Thyroid gland (tissue), 4 donors: ENCODE measurements around the gene OSBPL6. TPM values are rescaled to one million over a fixed set of nuclear protein-coding genes. Genes with fewer than 3 reads are reported as not detected.

ENCODE experiments used
- DNase-seq, 2 donors: peaks; one replicate each; pipeline ENCODE4 v3.0.0-alpha.2; 2019
- H3K27ac ChIP-seq, 3 donors: fragments of 200-600 bp; sonication (generic); 1 replicate in 2 of 3; 2 replicates in 1 of 3; pipeline ENCODE4 v1.5.1; 2016 to 2019; ENCODE audit warnings: mild to moderate bottlenecking in 1 of 3, moderate library complexity in 1 of 3
- H3K27me3 ChIP-seq: fragments of 200-600 bp; sonication (generic); one replicate; pipeline ENCODE4 v1.5.1; 2019
- H3K36me3 ChIP-seq, 2 donors: fragments of 200-600 bp; sonication (generic); one replicate each; pipeline ENCODE4 v1.5.1; 2016 to 2019
- H3K4me1 ChIP-seq, 2 donors: fragments of 200-600 bp; sonication (generic); one replicate each; pipeline ENCODE4 v1.5.1; 2017 to 2019
- H3K4me3 ChIP-seq, 3 donors: fragments of 200-600 bp; sonication (generic); replicated peaks in 1 of 3; 1 replicate in 2 of 3; 2 replicates in 1 of 3; pipeline ENCODE4 v1.5.1; 2016; ENCODE audit warnings: mild to moderate bottlenecking in 1 of 3
- H3K9me3 ChIP-seq: fragments of 200-600 bp; sonication (generic); one replicate; pipeline ENCODE4 v1.5.1; 2017
- POLR2A ChIP-seq, 2 donors: fragments of 450-650 bp; IDR thresholded peaks; one replicate each; pipeline ENCODE4 v1.6.1; 2017; ENCODE audit warnings: antibody characterized with exemption in 2 of 2, mild to moderate bottlenecking in 2 of 2, moderate library complexity in 1 of 2
- WGBS, 2 donors: methylation state at CpG; one replicate each; pipeline ENCODE4 v1.1.5; 2017; 5-methylcytosine and 5-hydroxymethylcytosine counted together
- intact Hi-C: fragments of 100-400 bp; cut with DNase I; formaldehyde crosslinking; loops from one replicate; pipeline ENCODE4 v1.15.1; 2023
- total RNA-seq, 4 donors: library from RNA; depleted of rRNA; stranded (reverse); fragments of >200 nt; gene quantifications; one replicate each; pipeline ENCODE4 v1.2.3, GENCODE V29; 2016
- TF ChIP-seq, protein P1 (sequence below), 6 experiments: fragments of 200-600 bp in 3 of 6; fragments of 450-650 bp in 3 of 6; sonication (generic) in 3 of 6; IDR thresholded peaks; one replicate each; pipeline ENCODE4 v1.5.1; 2016 to 2019; ENCODE audit warnings: antibody characterized with exemption in 6 of 6, mild to moderate bottlenecking in 2 of 6, inconsistent platforms in 1 of 6, moderate library complexity in 1 of 6

The OSBPL6 gene
- total RNA-seq, 4 donors from 2014 or later, result 2.1 to 5.3 (median 3.2) TPM

DNA sequence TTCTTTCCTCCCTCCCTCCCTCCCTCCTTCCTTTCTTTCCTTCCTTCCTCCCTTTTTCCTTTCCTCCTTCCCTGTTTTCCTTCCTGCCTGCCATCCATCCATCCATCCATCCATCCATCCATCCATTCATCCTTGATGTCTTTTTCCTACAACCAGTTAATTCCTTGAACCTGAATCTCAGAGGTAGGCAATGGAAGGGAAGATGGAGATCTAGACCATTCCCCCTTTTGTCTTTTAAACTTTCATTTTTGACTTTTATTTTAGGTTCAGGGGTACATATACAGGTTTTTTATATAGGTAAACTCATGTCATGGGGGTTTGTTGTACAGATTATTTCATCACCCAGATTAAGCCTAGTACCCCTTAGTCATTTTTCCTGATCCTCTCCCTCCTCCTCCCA is 97.4 kb downstream of the OSBPL6 start:
- no peaks in the 10 kb centered on the region for H3K9me3 ChIP-seq
- H3K27me3 ChIP-seq, result no peaks in the 10 kb centered on the region
- intact Hi-C loops, result no loop called here
- no peak overlapping the region for H3K4me3 ChIP-seq
- DNase-seq, result no peak
- no peak overlapping the region for H3K27ac ChIP-seq
- TF ChIP-seq, protein P1, sequence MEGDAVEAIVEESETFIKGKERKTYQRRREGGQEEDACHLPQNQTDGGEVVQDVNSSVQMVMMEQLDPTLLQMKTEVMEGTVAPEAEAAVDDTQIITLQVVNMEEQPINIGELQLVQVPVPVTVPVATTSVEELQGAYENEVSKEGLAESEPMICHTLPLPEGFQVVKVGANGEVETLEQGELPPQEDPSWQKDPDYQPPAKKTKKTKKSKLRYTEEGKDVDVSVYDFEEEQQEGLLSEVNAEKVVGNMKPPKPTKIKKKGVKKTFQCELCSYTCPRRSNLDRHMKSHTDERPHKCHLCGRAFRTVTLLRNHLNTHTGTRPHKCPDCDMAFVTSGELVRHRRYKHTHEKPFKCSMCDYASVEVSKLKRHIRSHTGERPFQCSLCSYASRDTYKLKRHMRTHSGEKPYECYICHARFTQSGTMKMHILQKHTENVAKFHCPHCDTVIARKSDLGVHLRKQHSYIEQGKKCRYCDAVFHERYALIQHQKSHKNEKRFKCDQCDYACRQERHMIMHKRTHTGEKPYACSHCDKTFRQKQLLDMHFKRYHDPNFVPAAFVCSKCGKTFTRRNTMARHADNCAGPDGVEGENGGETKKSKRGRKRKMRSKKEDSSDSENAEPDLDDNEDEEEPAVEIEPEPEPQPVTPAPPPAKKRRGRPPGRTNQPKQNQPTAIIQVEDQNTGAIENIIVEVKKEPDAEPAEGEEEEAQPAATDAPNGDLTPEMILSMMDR (IDR thresholded peaks at IDR 0.05), result no peak
- TF ChIP-seq POLR2A (IDR thresholded peaks at IDR 0.05), result no peak
- H3K36me3 ChIP-seq, result no peaks in the 10 kb centered on the region
- no peaks in the 10 kb centered on the region for H3K4me1 ChIP-seq

DNA sequence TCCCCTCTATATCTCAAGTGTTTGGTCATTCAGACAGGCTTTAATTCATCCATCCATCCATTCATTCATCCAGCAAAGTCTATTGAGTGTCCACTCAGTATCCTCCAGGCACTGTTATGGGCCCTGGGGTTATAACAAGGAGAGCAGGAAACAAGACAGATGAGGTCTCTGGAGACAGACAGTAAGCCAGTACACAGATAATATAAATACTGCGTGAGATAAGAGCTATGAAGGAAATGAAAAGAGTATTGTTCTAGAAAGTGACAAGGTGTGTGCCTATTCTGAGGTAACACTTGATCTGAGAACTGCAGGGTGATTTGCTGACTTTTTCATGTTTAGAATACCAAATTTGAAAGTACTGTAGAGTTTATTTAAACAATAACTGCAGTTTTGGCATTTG is 98.3 kb downstream of the OSBPL6 start:
- Histone ChIP-seq H3K27me3 (no peaks in the 10 kb centered on the region), H3K4me3 (no peak overlapping the region), H3K4me1 (no peaks in the 10 kb centered on the region), H3K27ac (no peak overlapping the region), H3K9me3 (no peaks in the 10 kb centered on the region), H3K36me3 (no peaks in the 10 kb centered on the region)
- TF ChIP-seq POLR2A (IDR thresholded peaks at IDR 0.05), result no peak
- TF ChIP-seq, protein P1 (IDR thresholded peaks at IDR 0.05), result no peak
- WGBS, 2 donors, result 84 to 86% methylated on average over 1 of the region's 1 CpG
- DNase-seq, result no peak
- intact Hi-C loops, result no loop called here

DNA sequence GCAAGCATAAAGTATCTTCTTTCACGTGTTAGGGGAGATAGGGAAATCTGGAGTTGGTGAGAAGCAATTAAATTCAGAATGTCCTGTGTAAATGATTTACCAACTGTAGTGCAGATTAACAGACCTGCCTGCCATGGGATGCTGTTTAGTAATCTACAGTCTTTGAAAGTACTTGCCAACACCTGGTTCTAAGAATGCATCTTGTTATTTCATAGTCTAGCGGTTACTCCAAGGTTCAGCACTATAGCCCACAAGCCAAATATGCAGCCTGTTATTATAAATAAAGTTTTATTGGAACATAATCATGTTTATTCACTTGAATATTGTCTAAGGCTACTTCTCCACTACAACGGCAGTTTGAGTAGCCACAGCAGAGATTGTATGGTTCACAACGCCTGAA is 100.8 kb downstream of the OSBPL6 start:
- Histone ChIP-seq H3K4me3 (no peak overlapping the region), H3K27me3 (no peaks in the 10 kb centered on the region), H3K27ac (no peak overlapping the region), H3K36me3 (no peaks in the 10 kb centered on the region), H3K4me1 (no peaks in the 10 kb centered on the region), H3K9me3 (no peaks in the 10 kb centered on the region)
- intact Hi-C loops, result no loop called here
- DNase-seq, result no peak
- WGBS, 2 donors, result 93% methylated on average over 4 of the region's 4 CpGs
- TF ChIP-seq, protein P1 (IDR thresholded peaks at IDR 0.05), result no peak
- no peak for TF ChIP-seq POLR2A (IDR thresholded peaks at IDR 0.05)

DNA sequence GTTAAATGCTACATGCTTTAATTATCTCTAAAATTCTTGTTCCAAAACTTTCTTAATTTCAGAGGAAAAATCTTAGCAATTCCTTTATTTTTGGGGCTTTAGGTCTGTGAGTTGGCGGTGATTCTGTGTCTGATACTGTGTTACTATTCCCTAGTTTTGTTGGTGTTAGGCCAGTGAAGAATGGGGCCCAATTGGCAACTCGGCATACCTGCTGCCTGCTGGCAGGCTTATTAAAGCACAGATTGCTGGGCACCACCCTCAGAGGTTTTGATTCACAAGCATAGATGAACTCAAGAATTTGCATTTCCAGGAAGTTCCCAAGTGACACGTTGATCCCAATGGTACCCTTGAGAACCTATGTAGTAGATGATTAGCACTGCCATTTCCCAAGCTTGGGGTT is 101.6 kb downstream of the OSBPL6 start:
- H3K9me3 ChIP-seq, result no peaks in the 10 kb centered on the region
- H3K36me3 ChIP-seq, result no peaks in the 10 kb centered on the region
- TF ChIP-seq, protein P1 (IDR thresholded peaks at IDR 0.05), result no peak
- TF ChIP-seq POLR2A (IDR thresholded peaks at IDR 0.05), result no peak
- no peaks in the 10 kb centered on the region for H3K4me1 ChIP-seq
- no peaks in the 10 kb centered on the region for H3K27me3 ChIP-seq
- H3K4me3 ChIP-seq, result no peak overlapping the region
- WGBS, 2 donors, result 87 to 92% methylated on average over 3 of the region's 3 CpGs
- H3K27ac ChIP-seq, result no peak overlapping the region
- DNase-seq, result no peak
- intact Hi-C loops, result no loop called here

DNA sequence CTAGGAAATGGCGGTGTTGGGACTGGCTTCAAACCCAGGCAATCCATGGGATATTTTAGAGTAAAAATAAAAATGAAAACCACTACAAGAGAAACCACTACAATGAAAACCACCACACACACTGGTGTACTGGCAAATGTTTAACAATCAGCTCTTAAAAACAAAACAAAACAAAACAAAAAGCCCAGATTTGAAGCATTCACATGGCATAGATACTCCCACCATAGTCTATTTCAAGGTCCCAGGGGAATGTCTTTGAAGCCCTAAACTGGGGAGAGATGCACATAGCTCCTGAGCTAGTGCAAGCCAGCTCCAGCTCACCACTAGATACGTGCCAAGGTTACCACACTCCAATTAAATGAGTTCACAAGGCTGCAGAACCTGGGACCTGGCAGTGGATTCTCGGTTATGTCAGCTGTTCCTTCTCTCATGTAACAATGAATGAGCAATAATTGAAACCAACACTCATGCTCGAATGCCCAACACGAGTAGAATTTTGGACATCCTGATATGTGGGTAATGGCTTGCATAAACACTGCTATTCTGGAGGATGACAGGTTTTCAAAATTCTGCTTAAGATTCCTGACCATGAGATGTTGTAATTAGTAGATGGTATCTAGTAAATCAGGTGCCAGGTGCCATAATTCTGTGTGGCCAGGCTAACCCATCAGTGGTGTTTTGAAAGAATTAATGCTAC is 102.2 kb downstream of the OSBPL6 start:
- intact Hi-C loops, result no loop called here
- no peaks in the 10 kb centered on the region for H3K4me1 ChIP-seq
- no peaks in the 10 kb centered on the region for H3K27me3 ChIP-seq
- no peak for TF ChIP-seq POLR2A (IDR thresholded peaks at IDR 0.05)
- TF ChIP-seq, protein P1 (IDR thresholded peaks at IDR 0.05), result no peak
- H3K9me3 ChIP-seq, result no peaks in the 10 kb centered on the region
- H3K27ac ChIP-seq, result no peak overlapping the region
- DNase-seq, result no peak
- WGBS, 2 donors, result 87 to 94% methylated on average over 5 of the region's 5 CpGs
- H3K4me3 ChIP-seq, result no peak overlapping the region
- H3K36me3 ChIP-seq, result no peaks in the 10 kb centered on the region
